ENCODE results near the gene NR4A1. TPM values are rescaled to one million over a fixed set of nuclear protein-coding genes. Genes with fewer than 3 reads are reported as not detected.

Gene NR4A1
- total RNA-seq, 1 experiment from 2014 or later, result 25.8 TPM

GRCh38 chr12:52003591-52003990, 47.7 kb upstream of the NR4A1 start:
- H2BK20ac ChIP-seq (ENCODE audit: low read depth, low read length, poor library complexity, severe bottlenecking), result no peak overlapping the region
- peaks cover 0 to 7% (median 6%) of the 10 kb centered on the region in 3 experiments; a peak in 6 of 7 replicates for H3K36me3 Mint-ChIP-seq (ENCODE audit: insufficient read depth in 1 of 3, low read depth in 3 of 3)
- no peak overlapping the region for H4K8ac ChIP-seq (replicated peaks; ENCODE audit: insufficient read length, low read depth, low read length)
- no peaks in the 10 kb centered on the region for H4K20me1 ChIP-seq (ENCODE audit: control insufficient read depth, insufficient read depth, insufficient read length)
- no peak for TF ChIP-seq CTCF (conservative IDR thresholded peaks at IDR 0.05)
- no peak overlapping the region for H4K91ac ChIP-seq (ENCODE audit: insufficient read length, low read depth, low read length)
- H3K27ac ChIP-seq (ENCODE audit: insufficient read length, low read depth, low read length), result no peak overlapping the region
- no peaks in the 10 kb centered on the region for H3K79me1 ChIP-seq (ENCODE audit: insufficient read depth, low read depth, low read length, poor library complexity, severe bottlenecking)
- no peaks in the 10 kb centered on the region for H3K4me1 ChIP-seq (ENCODE audit: insufficient read depth, low read length)
- no peak overlapping the region for H2BK15ac ChIP-seq (ENCODE audit: low read depth, low read length)
- no peak overlapping the region for H4K5ac ChIP-seq (ENCODE audit: insufficient read length, low read depth, low read length)
- no peak overlapping the region for H3K23ac ChIP-seq (ENCODE audit: insufficient read length, low read depth, low read length)
- H3K23me2 ChIP-seq (ENCODE audit: insufficient read length, low read depth, low read length, poor library complexity, severe bottlenecking), result peaks cover 7% of the 10 kb centered on the region
- H3K9me3 ChIP-seq (ENCODE audit: control insufficient read depth, low read depth, low read length), result no peaks in the 10 kb centered on the region
- peaks cover 14% of the 10 kb centered on the region for H3K27me3 ChIP-seq (ENCODE audit: insufficient read depth, low read length)
- H3K4ac ChIP-seq (ENCODE audit: low read depth, low read length), result no peak overlapping the region
- no peak overlapping the region for H3K4me2 ChIP-seq (ENCODE audit: insufficient read depth, insufficient read length, low read length)
- H3K79me2 ChIP-seq (ENCODE audit: insufficient read depth, low read length), result no peaks in the 10 kb centered on the region
- H3K9ac ChIP-seq (ENCODE audit: extremely low read depth, insufficient read length, low read length), result no peak overlapping the region
- H2AFZ ChIP-seq (ENCODE audit: low read length), result no peak overlapping the region
- H2BK120ac ChIP-seq (ENCODE audit: low read depth, low read length, poor library complexity, severe bottlenecking), result no peak overlapping the region
- H3K27me3 Mint-ChIP-seq (ENCODE audit: low read depth), result peaks cover 53% of the 10 kb centered on the region
- DNase-seq, result no peak
- H3K14ac ChIP-seq (ENCODE audit: insufficient read depth, low read length), result no peak overlapping the region
- H3K4me3 Mint-ChIP-seq, result no peak overlapping the region
- no peak overlapping the region for H2AK5ac ChIP-seq (ENCODE audit: insufficient read length, low read length)
- H3K4me1 Mint-ChIP-seq, result peaks cover 17 to 27% of the 10 kb centered on the region in 2 experiments
- H2BK12ac ChIP-seq (ENCODE audit: insufficient read length, low read depth, low read length), result no peak overlapping the region
- H2BK5ac ChIP-seq (ENCODE audit: insufficient read length, low read length), result no peak overlapping the region
- no peak overlapping the region for H3T11ph ChIP-seq (ENCODE audit: low read length)
- no peak overlapping the region for H3K56ac ChIP-seq (ENCODE audit: insufficient read length, low read depth, low read length)
- 0 out of 7 replicates have a peak overlapping the region, but pooled peaks of 1 of the 3 experiments have one; percentile 3 for H3K27ac Mint-ChIP-seq
- H3K9me3 Mint-ChIP-seq, result no peaks in the 10 kb centered on the region; a peak in 1 of 5 replicates
- H3K18ac ChIP-seq (ENCODE audit: insufficient read length, low read depth, low read length), result no peak overlapping the region
- WGBS (ENCODE audit: extremely low coverage, insufficient read length, low lambda C conversion rate), result no CpG with 5 or more reads among the region's 6 CpGs

All from H9 (cell line).